Spleen (tissue), 7 donors: Measurements from ENCODE around the gene IL25.

ENCODE experiments used
- CTCF ChIP-seq, 11 experiments: fragments of 200-600 bp in 7 of 11; fragments of 450-650 bp in 4 of 11; sonication (generic) in 4 of 11; IDR thresholded peaks in 8 of 11; conservative IDR thresholded peaks in 3 of 11; 1 replicate in 7 of 11; 2 replicates in 4 of 11; pipeline versions ENCODE4 v1.4.0 to v1.8.0; 2016 to 2021; ENCODE audit warnings: antibody characterized with exemption in 11 of 11, inconsistent platforms in 4 of 11, mild to moderate bottlenecking in 1 of 11
- POLR2A ChIP-seq, 3 donors: fragments of 450-650 bp; IDR thresholded peaks; one replicate each; pipeline ENCODE4 v1.5.1; 2017; ENCODE audit warnings: antibody characterized with exemption in 3 of 3, mild to moderate bottlenecking in 1 of 3
- POLR2AphosphoS5 ChIP-seq, 3 donors: sonication (generic); formaldehyde crosslinking; IDR thresholded peaks; one replicate each; pipeline ENCODE4 v1.5.1; 2017; ENCODE audit warnings: antibody characterized with exemption in 3 of 3
- donor health status: DM: no; HTN: no; CAD: no; lungs with moderate emphysema.
- donor health status: DM: no; HTN: no; CAD: no.
- donor health status: DM: no; HTN: no; CAD: no.

GRCh38 chr14:23387916-23388882 is 15.6 kb downstream of the IL25 start:
- TF ChIP-seq CTCF (IDR thresholded peaks at IDR 0.05 in 8 of 11, conservative IDR thresholded peaks at IDR 0.05 in 3 of 11) (no peak), POLR2A (IDR thresholded peaks at IDR 0.05) (no peak), POLR2AphosphoS5 (IDR thresholded peaks at IDR 0.05) (no peak)
